OCI-LY3 (cell line): Measurements from ENCODE around the gene HOXC11.

Experiments
- H2AFZ ChIP-seq: fragments of 200-600, 300-600 bp; shearing (Covaris generic); 2 replicates; pipeline ENCODE4 v1.6.0; 2014; ENCODE audit warnings: antibody characterized with exemption, low read depth, low read length
- H3K27ac ChIP-seq: fragments of 200-600, 300-600 bp; sonication (generic); 2 replicates; pipeline ENCODE4 v1.5.1; 2014; ENCODE audit warnings: mild to moderate bottlenecking, low read length, moderate library complexity, mixed read lengths
- H3K27me3 ChIP-seq: fragments of 200-600, 300-600 bp; sonication (generic); 2 replicates; pipeline ENCODE4 v1.6.1; 2014; ENCODE audit warnings: low read depth, low read length, mixed read lengths
- H3K36me3 ChIP-seq: fragments of 200-600, 300-600 bp; sonication (generic); replicated peaks from 2 replicates; pipeline ENCODE3; 2014; ENCODE audit warnings: low read depth, low read length, mixed read lengths
- H3K4me1 ChIP-seq: fragments of 300-600, 200-600 bp; sonication (generic); 2 replicates; pipeline ENCODE4 v1.6.1; 2014; ENCODE audit warnings: low read length, mixed read lengths
- H3K4me2 ChIP-seq: fragments of 200-600, 300-600 bp; sonication (generic); 2 replicates; pipeline ENCODE4 v1.6.1; 2014; ENCODE audit warnings: low read length, mixed read lengths
- H3K4me3 ChIP-seq: fragments of 300-600, 200-600 bp; sonication (generic); 2 replicates; pipeline ENCODE4 v1.5.1; 2014; ENCODE audit warnings: antibody characterized with exemption, mild to moderate bottlenecking, low read length, moderate library complexity
- H3K79me2 ChIP-seq: fragments of 300-600, 200-600 bp; shearing (Covaris generic); 2 replicates; pipeline ENCODE4 v1.6.1; 2014; ENCODE audit warnings: mild to moderate bottlenecking, low read length, mixed read lengths
- H3K9ac ChIP-seq: fragments of 300-600, 200-600 bp; shearing (Covaris generic); 2 replicates; pipeline ENCODE4 v1.6.0; 2014; ENCODE audit warnings: mild to moderate bottlenecking, low read length, moderate library complexity
- H3K9me3 ChIP-seq: fragments of 200-600, 300-600 bp; shearing (Covaris generic); 2 replicates; pipeline ENCODE4 v1.6.1; 2014; ENCODE audit warnings: low read length, mixed read lengths; ENCODE audit not compliant: insufficient read depth
- H4K20me1 ChIP-seq: fragments of 200-600, 300-600 bp; sonication (generic); 2 replicates; pipeline ENCODE4 v1.6.1; 2016; ENCODE audit warnings: low read length, mixed read lengths; ENCODE audit not compliant: insufficient read depth
- CTCF ChIP-seq: fragments of 200-600, 300-600 bp; sonication (generic); IDR thresholded peaks from 2 replicates; pipeline ENCODE4 v1.5.1; 2014; ENCODE audit warnings: antibody characterized with exemption, low read length, low read depth
- EZH2phosphoT487 ChIP-seq: fragments of 200-600 bp; shearing (Covaris generic); IDR thresholded peaks from 2 replicates; pipeline ENCODE4 v1.6.1; 2018; ENCODE audit warnings: antibody characterized with exemption, mixed run types, low read depth

Gene HOXC11

GRCh38 chr12:53950789-53951576 is 21.9 kb upstream of the HOXC11 start:
- no peaks in the 10 kb centered on the region; the same call in 1 of the 2 replicates for H3K4me1 ChIP-seq
- H3K4me2 ChIP-seq = no peak overlapping the region
- no peaks in the 10 kb centered on the region for H3K9me3 ChIP-seq
- no peak overlapping the region for H3K27ac ChIP-seq
- no peaks in the 10 kb centered on the region for H3K79me2 ChIP-seq
- no peak overlapping the region for H2AFZ ChIP-seq
- H3K9ac ChIP-seq = no peak overlapping the region
- H4K20me1 ChIP-seq = no peaks in the 10 kb centered on the region
- H3K4me3 ChIP-seq = no peak overlapping the region
- H3K27me3 ChIP-seq = peaks cover 18% of the 10 kb centered on the region
- no peak for TF ChIP-seq CTCF
- TF ChIP-seq EZH2phosphoT487 = no peak
- no peaks in the 10 kb centered on the region for H3K36me3 ChIP-seq

- Histone ChIP-seq H3K79me2 (no peaks in the 10 kb centered on the region), H4K20me1 (no peaks in the 10 kb centered on the region), H3K27me3 (peaks cover 17% of the 10 kb centered on the region), H2AFZ (no peak overlapping the region), H3K4me2 (no peak overlapping the region), H3K9me3 (no peaks in the 10 kb centered on the region), H3K36me3 (no peaks in the 10 kb centered on the region), H3K27ac (no peak overlapping the region), H3K9ac (no peak overlapping the region), H3K4me3 (no peak overlapping the region), H3K4me1 (peaks cover 8% of the 10 kb centered on the region)
- TF ChIP-seq CTCF = no peak
- TF ChIP-seq EZH2phosphoT487 = no peak
Observed at GRCh38 chr12:53951577-53952334, 21.2 kb upstream of the HOXC11 start.

GRCh38 chr12:53952335-53952694 is 20.6 kb upstream of the HOXC11 start:
- H3K27ac ChIP-seq = no peak overlapping the region
- H3K27me3 ChIP-seq = peaks cover 13% of the 10 kb centered on the region
- no peak overlapping the region for H2AFZ ChIP-seq
- H3K36me3 ChIP-seq = no peaks in the 10 kb centered on the region
- H3K9ac ChIP-seq = no peak overlapping the region
- no peaks in the 10 kb centered on the region for H3K79me2 ChIP-seq
- no peaks in the 10 kb centered on the region for H4K20me1 ChIP-seq
- no peak overlapping the region for H3K4me3 ChIP-seq
- TF ChIP-seq CTCF = no peak
- no peak for TF ChIP-seq EZH2phosphoT487
- no peaks in the 10 kb centered on the region for H3K9me3 ChIP-seq
- H3K4me1 ChIP-seq = peaks cover 13% of the 10 kb centered on the region
- H3K4me2 ChIP-seq = no peak overlapping the region

GRCh38 chr12:53952871-53953734 is 19.8 kb upstream of the HOXC11 start:
- Histone ChIP-seq H3K9me3 (no peaks in the 10 kb centered on the region), H3K4me3 (no peak overlapping the region), H3K27me3 (peaks cover 8% of the 10 kb centered on the region)

More at GRCh38 chr12:53952871-53953734, 19.8 kb upstream of the HOXC11 start:
- TF ChIP-seq CTCF (no peak), EZH2phosphoT487 (no peak)
- no peak overlapping the region for H3K27ac ChIP-seq
- H3K4me1 ChIP-seq = peaks cover 20% of the 10 kb centered on the region
- no peaks in the 10 kb centered on the region for H3K79me2 ChIP-seq
- no peak overlapping the region for H3K4me2 ChIP-seq
- H4K20me1 ChIP-seq = no peaks in the 10 kb centered on the region
- no peaks in the 10 kb centered on the region for H3K36me3 ChIP-seq
- H3K9ac ChIP-seq = no peak overlapping the region
- H2AFZ ChIP-seq = no peak overlapping the region
